DLD1 (cell line): ENCODE measurements around the gene PRKCSH.

Experiments
- in situ Hi-C: cut with HindIII; loops from 2 replicates; pipeline ENCODE4 v1.10.0; 2017; ENCODE audit warnings: low sequenced_read_pairs

PRKCSH gene

GRCh38 chr19:11495885-11496284 lies 60.5 kb downstream of the PRKCSH start:
- in situ Hi-C loops = no loop called here

DNA sequence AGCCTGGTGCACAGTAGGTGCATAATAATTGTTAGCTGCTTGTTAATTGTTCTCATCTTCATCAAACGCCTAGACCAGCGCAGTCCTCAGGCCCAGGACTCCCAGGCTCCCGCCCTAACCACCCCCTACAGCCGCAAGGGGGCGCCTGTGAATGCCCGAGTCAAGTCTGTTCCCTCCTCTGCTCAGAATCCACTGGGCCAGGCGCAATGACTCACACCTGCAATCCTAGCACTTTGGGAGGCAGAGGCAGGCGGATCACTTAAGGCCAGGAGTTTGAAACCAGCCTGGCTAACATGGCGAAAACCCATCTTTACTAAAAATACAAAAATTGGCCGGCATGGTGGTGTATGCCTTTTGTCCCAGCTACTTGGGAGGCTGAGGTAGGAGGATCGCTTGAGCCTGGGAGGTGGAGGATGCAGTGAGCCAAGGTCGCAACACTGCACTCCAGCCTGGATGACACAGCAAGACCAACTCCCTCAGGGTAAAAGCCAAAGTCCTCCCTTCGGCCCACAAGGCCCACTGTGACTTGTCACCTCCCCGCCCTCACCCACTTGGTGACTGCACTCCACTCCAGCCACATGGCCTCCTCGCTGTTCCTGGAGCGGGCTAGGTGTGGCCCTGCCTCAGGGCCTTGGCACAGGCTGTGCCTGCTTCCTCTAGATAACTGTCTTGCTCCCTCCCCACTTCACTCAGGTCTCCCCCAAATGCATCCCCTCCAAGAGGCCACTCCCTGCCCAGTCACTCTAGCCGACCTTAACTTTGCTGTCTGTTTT lies 61.1 kb downstream of the PRKCSH start:
- in situ Hi-C loops = no loop called here

GRCh38 chr19:11499220-11499726 lies 63.8 kb downstream of the PRKCSH start:
- in situ Hi-C loops = no loop called here

DNA sequence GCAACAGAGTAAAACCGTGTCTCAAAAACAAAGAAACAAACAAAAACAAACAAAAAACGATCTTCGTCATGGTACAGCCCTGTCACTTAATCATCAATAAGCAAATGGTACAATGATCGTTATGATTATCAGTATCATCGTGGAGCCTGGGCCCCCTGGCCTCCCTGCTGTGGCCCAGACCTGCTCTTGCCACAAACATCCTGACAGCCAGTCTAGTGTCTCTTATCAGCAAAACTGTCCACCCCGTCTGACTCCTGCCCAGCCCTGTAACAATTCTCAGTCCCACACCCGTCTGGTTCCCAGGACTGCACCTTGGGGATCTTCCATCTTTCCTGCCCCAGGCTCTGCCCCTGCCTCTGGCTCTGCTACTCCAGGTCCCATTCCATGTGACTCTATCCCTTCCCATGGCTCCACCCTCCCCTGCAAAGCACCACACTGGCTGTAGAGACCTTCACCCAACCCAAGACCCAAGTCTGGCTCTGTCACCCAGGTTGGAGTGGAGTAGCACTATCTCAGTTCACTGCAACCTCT lies 64.5 kb downstream of the PRKCSH start:
- in situ Hi-C loops = no loop called here
